Left lobe of liver (tissue), 2 donors: ENCODE results near the gene EPS15. TPM values are rescaled to one million over a fixed set of nuclear protein-coding genes. Genes with fewer than 3 reads are reported as not detected.
"Not testable (repeated sequence)": the region's sequence is repeated elsewhere in the genome, so short reads cannot be mapped to it uniquely, and the experiment has no call there.

Experiments used
- ATAC-seq: fragments of 200-7000 bp; cut with Tn5 transposase; one replicate; pipeline ENCODE4 v1.9.1; 2020; ENCODE audit warnings: mild to moderate bottlenecking, moderate library complexity
- DNase-seq: peaks from one replicate; pipeline ENCODE4 v3.0.0-alpha.2; 2020; ENCODE audit warnings: low spot score
- total RNA-seq: library from RNA; stranded (reverse); gene quantifications from one replicate; pipeline ENCODE4 v1.2.1, GENCODE V29; 2021
- donor health status: DM: no; HTN: no; CAD: no; lungs with moderate emphysema.
- donor health status: DM: no; HTN: yes; CAD: no.

The EPS15 gene
- total RNA-seq, 1 donor from 2014 or later = 26.1 TPM

DNA sequence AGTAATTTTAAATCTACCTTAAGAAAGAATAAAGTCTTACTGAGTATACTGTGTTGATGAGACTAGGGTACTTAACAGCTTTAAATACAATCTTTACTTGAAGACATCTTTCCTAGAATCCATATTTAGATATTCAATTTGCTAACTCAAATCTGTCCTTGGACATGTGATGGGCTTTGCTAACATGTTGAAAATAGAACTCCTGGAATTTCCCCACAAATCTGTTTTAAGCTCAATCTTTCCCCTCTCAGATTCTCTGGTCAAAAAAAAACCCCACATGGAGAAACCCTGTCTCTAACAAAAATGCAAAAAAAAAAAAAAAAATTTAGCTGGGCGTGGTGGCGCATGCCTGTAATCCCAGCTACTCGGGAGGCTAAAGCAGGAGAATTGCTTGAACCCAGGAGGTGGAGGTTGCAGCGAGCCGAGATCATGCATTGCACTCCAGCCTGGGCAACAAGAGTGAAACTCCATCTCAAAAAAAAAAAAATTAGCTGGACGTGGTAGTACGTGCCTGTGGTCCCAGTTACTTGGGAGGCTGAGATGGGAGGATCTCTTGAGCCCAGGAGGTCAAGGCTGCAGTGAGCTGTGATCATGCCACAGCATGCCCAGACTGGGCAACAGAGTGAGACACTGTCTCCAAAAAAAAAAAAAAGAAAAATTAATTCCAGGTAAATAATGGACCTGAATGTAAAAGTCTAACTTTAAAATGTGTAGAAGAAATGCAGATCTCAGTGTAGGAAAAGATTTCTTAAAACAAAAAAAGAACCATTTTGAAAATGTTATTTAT is 109.1 kb downstream of the EPS15 start:
- not testable (repeated sequence) for ATAC-seq, DNase-seq

- no peak for DNase-seq
- ATAC-seq = no peak
Measured at GRCh38 chr1:51392241-51392640, 126.8 kb downstream of the EPS15 start.

DNA sequence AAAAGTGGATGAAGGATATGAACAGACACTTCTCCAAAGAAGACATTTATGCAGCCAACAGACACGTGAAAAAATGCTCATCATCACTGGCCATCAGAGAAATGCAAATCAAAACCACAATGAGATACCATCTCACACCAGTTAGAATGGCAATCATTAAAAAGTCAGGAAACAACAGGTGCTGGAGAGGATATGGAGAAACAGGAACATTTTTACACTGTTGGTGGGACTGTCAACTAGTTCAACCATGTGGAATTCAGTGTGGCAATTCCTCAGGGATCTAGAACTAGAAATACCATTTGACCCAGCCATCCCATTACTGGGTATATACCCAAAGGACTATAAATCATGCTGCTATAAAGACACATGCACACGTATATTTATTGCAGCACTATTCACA is 128.4 kb downstream of the EPS15 start:
- not testable (repeated sequence) for ATAC-seq, DNase-seq

DNA sequence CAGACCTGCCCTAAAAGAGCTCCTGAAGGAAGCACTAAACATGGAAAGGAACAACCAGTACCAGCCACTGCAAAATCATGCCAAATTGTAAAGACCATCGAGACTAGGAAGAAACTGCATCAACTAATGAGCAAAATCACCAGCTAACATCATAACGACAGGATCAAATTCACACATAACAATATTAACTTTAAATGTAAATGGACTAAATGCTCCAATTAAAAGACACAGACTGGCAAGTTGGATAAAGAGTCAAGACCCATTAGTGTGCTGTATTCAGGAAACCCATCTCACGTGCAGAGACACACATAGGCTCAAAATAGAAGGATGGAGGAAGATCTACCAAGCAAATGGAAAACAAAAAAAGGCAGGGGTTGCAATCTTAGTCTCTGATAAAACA is 131.8 kb downstream of the EPS15 start:
- not testable (repeated sequence) for DNase-seq, ATAC-seq

GRCh38 chr1:51386259-51386658 is 132.8 kb downstream of the EPS15 start:
- not testable (repeated sequence) for DNase-seq, ATAC-seq

GRCh38 chr1:51385776-51386175 is 133.3 kb downstream of the EPS15 start:
- ATAC-seq = no peak
- no peak for DNase-seq

DNA sequence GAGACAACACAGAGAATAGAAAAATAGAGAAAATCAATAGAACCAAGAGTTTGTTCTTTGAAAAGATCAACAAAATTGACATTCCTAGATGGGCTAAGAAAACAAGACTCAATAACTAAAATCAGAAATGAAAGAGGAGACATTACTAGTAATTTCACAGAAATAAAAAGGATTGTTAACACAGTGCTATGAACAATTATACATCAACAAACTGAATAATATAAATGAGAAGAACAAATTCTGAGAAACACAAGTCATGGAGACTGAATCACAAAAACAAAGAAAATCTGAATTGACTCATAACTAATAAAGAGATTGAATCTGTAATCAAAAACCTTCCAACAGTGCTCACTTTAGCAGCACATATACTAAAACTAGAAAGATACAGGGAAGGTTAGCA is 137.1 kb downstream of the EPS15 start:
- ATAC-seq (no peak), DNase-seq (no peak)

- no peak for DNase-seq
- no peak for ATAC-seq
Measured at GRCh38 chr1:51380936-51381335, 138.1 kb downstream of the EPS15 start.

DNA sequence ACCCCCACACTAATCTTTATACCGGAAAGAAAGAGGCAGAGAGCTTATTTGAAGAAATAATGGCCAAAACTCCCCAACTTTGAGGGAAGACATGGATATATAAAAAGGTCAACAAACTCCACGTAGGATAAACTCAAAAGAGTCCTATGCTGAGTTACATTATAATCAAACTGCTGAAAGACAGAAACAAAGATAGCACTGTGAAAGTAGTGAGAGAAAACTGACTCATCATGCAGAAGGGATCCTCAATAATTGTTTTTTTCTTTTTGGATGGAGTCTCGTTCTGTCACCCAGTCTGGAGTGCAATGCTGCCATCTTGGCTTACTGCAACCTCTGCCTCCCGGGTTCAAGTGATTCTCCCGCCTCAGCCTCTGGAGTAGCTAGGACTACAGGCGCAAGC is 140.2 kb downstream of the EPS15 start:
- ATAC-seq = no peak
- no peak for DNase-seq

DNA sequence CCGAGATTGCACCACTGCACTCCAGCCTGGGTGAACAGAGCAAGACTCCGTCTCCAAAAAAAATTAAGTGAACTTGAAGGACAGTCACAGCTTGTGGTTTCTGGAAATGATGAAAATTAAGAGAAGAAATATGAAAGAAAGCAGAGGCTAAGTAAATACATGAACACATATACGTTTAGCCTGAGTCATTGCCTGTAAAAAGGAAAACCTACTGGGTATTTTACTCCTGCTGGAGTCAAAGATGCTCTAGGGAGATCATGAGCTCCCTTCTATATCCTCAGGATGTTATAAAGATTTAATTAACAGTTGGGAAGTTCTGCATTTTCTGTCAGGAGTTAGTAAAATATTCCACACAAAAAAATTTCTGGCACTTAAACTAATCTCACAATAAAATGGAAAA is 145.2 kb downstream of the EPS15 start:
- no peak for ATAC-seq
- no peak for DNase-seq

- ATAC-seq (no peak), DNase-seq (no peak)
Measured at GRCh38 chr1:51372561-51372960, 146.5 kb downstream of the EPS15 start.

DNA sequence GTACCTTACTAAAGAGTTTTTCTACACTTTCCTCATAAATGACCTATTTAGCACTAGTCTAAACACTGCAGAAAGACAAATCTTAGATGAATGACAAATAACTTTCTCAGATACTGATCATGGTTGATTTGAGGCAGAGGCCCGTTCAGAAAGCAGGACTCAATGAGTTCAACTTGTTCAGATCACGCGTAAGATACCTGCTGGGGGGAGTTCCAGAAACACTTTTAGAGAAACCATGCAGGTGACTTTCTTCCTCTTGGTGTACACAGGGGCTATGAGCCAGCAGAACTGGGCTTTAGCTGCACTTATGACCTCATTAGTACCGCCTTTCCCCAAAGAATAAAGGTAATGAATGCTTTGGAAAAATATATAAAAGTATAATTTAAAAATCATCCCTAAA is 149.9 kb downstream of the EPS15 start:
- ATAC-seq (no peak), DNase-seq (no peak)

DNA sequence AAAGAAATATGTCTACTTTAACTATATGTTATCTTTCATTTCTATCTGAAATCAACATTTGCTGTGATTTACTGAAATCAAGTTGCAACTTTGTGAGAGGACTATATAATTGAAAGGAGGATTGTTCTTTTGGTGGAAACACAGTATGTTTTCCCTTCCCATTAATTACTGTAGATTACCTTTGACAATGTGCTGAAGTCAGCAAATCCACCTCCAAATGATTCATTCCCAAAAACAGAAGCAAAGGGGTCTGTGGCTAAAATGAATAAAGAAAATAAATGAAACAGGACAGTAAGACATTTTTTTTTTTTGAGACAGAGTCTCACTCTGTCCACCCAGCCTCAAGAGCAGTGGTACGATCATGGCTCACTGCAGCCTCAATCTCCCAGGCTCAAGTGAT is 153.3 kb downstream of the EPS15 start:
- ATAC-seq (no peak), DNase-seq (no peak)

DNA sequence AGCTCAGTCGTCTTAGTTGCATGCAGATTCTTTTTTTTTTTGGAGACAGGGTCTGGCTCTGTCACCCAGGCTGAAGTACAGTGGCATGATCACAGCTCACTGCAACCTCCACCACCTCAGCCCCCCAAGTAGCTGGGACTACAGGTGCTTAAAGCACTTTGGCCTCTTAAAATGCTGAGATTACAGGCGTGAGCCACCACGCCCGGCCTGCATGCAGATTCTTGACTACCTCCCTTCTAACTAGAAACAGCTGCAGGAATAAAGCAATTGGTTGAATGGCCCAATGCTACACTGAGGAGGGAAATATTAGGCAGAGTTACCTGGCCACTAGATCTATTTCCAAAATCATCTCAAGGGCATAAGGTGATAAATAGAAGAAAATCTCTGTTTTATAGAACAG is 159.2 kb downstream of the EPS15 start:
- DNase-seq (no peak), ATAC-seq (no peak)

GRCh38 chr1:51355382-51355781 is 163.7 kb downstream of the EPS15 start:
- ATAC-seq (no peak), DNase-seq (no peak)

DNA sequence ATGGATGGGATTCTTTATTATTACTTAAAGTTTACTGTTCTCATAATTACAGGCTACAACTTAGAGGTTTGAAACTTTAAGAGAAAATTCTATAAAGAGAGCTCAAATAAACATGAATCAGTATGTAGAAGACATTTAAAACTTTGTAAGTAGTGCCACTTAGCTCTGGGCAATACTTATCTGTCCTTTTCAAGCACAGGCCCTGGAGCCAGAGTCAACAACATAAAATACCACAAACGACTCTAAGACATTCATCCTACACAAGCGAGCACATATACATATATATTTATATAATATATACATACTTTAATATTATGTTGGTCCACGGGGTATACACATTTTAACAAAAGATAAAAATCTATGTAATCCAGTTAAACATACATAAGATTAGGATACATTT is 164.7 kb downstream of the EPS15 start:
- ATAC-seq = no peak
- DNase-seq = no peak

DNA sequence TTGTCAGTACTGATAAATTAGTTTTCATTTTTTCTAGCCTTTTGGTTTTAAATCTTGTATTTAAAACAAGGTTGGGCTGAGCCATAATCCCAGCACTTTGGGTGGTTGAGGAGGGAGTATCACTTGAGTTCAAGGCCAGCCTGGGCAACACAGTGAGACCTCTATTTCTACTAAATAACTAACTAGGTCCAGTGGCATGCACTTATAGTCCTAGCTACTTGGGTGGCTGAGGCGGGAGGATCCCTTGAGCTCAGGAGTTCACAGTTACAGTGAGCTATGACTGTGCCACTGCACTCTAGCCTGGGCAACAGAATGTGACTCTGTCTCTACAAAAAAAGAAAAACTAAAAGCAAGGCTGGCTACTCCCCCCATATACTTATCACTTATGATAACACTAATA is 167.2 kb downstream of the EPS15 start:
- ATAC-seq = no peak
- no peak for DNase-seq

DNA sequence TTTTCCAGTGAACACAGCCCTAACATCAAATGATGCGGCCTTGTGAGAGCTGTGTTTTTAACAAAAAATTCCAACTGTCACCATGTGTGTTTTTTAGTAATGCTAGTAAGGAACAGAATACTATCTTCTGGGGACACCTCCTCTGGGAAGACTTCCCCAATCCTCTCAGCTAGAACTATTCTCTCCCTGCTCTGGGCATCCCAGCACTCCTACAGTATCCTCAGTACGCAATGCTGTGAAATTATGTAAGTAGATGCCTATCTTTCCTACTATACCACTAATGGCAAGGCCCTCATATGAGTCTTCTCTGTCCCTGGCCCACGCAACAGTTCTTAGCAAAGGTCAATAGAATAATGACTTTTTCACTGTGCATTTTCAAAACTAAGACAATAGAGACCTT is 169.2 kb downstream of the EPS15 start:
- ATAC-seq = no peak
- DNase-seq = no peak

GRCh38 chr1:51348147-51348527 is 170.9 kb downstream of the EPS15 start:
- DNase-seq = no peak
- ATAC-seq = no peak

GRCh38 chr1:51347398-51348146 is 171.5 kb downstream of the EPS15 start:
- DNase-seq (no peak), ATAC-seq (no peak)

- peak; percentile 4 for ATAC-seq
- DNase-seq = peak; percentile 33
Measured at GRCh38 chr1:51346086-51346942, 172.8 kb downstream of the EPS15 start.
